HG03280 (cell line): ENCODE measurements around the gene CRYZL1.
"Not testable (repeated sequence)": the region's sequence is repeated elsewhere in the genome, so short reads cannot be mapped to it uniquely, and the experiment has no call there.

Experiments
- ATAC-seq: cut with Tn5 transposase; IDR thresholded peaks from one replicate; pipeline ENCODE4 v1.9.1; 2021; ENCODE audit warnings: mild to moderate bottlenecking, moderate library complexity; ENCODE audit not compliant: unreplicated experiment

The CRYZL1 gene

GRCh38 chr21:33641352-33642026, at the start of gene CRYZL1:
TSS of gene CRYZL1 (minus strand) at chr21:33641741. CDS start at chr21:33631551, 10,190 bp downstream.
- ATAC-seq: peak; percentile 84

GRCh38 chr21:33690874-33691273, 49.3 kb upstream of the CRYZL1 start:
- no peak for ATAC-seq

GRCh38 chr21:33688353-33688752, 46.8 kb upstream of the CRYZL1 start:
- no peak for ATAC-seq

- ATAC-seq: no peak
Observed at GRCh38 chr21:33687634-33688033, 46.1 kb upstream of the CRYZL1 start.

- no peak for ATAC-seq
Observed at GRCh38 chr21:33686386-33686785, 44.8 kb upstream of the CRYZL1 start.

GRCh38 chr21:33685613-33686197, 44.2 kb upstream of the CRYZL1 start:
- no peak for ATAC-seq

- ATAC-seq: no peak
Observed at GRCh38 chr21:33684923-33685560, 43.5 kb upstream of the CRYZL1 start.

- ATAC-seq: no peak
Observed at GRCh38 chr21:33684068-33684467, 42.5 kb upstream of the CRYZL1 start.

GRCh38 chr21:33682992-33683627, 41.6 kb upstream of the CRYZL1 start:
- no peak for ATAC-seq

- no peak for ATAC-seq
Observed at GRCh38 chr21:33680870-33681269, 39.3 kb upstream of the CRYZL1 start.

- no peak for ATAC-seq
Observed at GRCh38 chr21:33677450-33677849, 35.9 kb upstream of the CRYZL1 start.

GRCh38 chr21:33676666-33677065, 35.1 kb upstream of the CRYZL1 start:
- ATAC-seq: not testable (repeated sequence)

GRCh38 chr21:33674226-33674625, 32.7 kb upstream of the CRYZL1 start:
- ATAC-seq: no peak

- ATAC-seq: no peak
Observed at GRCh38 chr21:33673473-33673872, 31.9 kb upstream of the CRYZL1 start.

- ATAC-seq: no peak
Observed at GRCh38 chr21:33670076-33670978, 28.8 kb upstream of the CRYZL1 start.

GRCh38 chr21:33668620-33669019, 27.1 kb upstream of the CRYZL1 start:
- no peak for ATAC-seq

- ATAC-seq: no peak
Observed at GRCh38 chr21:33668180-33668579, 26.6 kb upstream of the CRYZL1 start.

- no peak for ATAC-seq
Observed at GRCh38 chr21:33667636-33668035, 26.1 kb upstream of the CRYZL1 start.

- ATAC-seq: no peak
Observed at GRCh38 chr21:33666153-33666552, 24.6 kb upstream of the CRYZL1 start.

- no peak for ATAC-seq
Observed at GRCh38 chr21:33664135-33664534, 22.6 kb upstream of the CRYZL1 start.

- no peak for ATAC-seq
Observed at GRCh38 chr21:33663241-33663640, 21.7 kb upstream of the CRYZL1 start.
